HepG2 (cell line): Measurements from ENCODE around the gene PDPR. TPM values are rescaled to one million over a fixed set of nuclear protein-coding genes. Genes with fewer than 3 reads are reported as not detected.
"Not testable (repeated sequence)": the region's sequence is repeated elsewhere in the genome, so short reads cannot be mapped to it uniquely, and the experiment has no call there.

Source experiments
- ARNT2 ChIP-seq: sonication (generic); formaldehyde crosslinking; IDR thresholded peaks from 2 replicates; pipeline ENCODE4 v1.8.0; 2022; ENCODE audit warnings: mild to moderate bottlenecking, low read depth, missing genetic modification reagents, moderate library complexity
- ATF7-NPFF ChIP-seq: sonication (generic); formaldehyde crosslinking; IDR thresholded peaks from 2 replicates; pipeline ENCODE4 v1.8.1; 2023; ENCODE audit warnings: mild to moderate bottlenecking, low read depth, missing genetic modification reagents, moderate library complexity
- CTCF ChIP-seq: sonication (generic); formaldehyde crosslinking; IDR thresholded peaks from 2 replicates; pipeline ENCODE4 v1.5.0; 2020; ENCODE audit warnings: mild to moderate bottlenecking, missing genetic modification reagents, moderate library complexity
- FOXC1 ChIP-seq: sonication (generic); formaldehyde crosslinking; IDR thresholded peaks from 2 replicates; pipeline ENCODE4 v1.8.0; 2022; ENCODE audit warnings: mild to moderate bottlenecking, missing genetic modification reagents, borderline replicate concordance
- FOXK2 ChIP-seq: fragments of 450-650 bp; IDR thresholded peaks from 2 replicates; pipeline ENCODE4 v1.6.1; 2016
- GATA4 ChIP-seq: sonication (generic); IDR thresholded peaks from 2 replicates; pipeline ENCODE4 v1.6.1; 2016; ENCODE audit warnings: antibody characterized with exemption, low read depth, borderline replicate concordance
- GFI1 ChIP-seq: sonication (generic); formaldehyde crosslinking; IDR thresholded peaks from 2 replicates; pipeline ENCODE4 v1.5.0; 2020; ENCODE audit warnings: missing genetic modification reagents, mild to moderate bottlenecking, borderline replicate concordance
- HNRNPK ChIP-seq: fragments of 200-400 bp; formaldehyde crosslinking; IDR thresholded peaks from 2 replicates; pipeline ENCODE4 v1.6.1; 2018; ENCODE audit warnings: low read length, low read depth, moderate library complexity, mild to moderate bottlenecking; ENCODE audit not compliant: poor library complexity, severe bottlenecking
- ISL2 ChIP-seq: sonication (generic); formaldehyde crosslinking; IDR thresholded peaks from 2 replicates; pipeline ENCODE4 v1.5.0; 2020; ENCODE audit warnings: missing genetic modification reagents
- KAT7 ChIP-seq: IDR thresholded peaks from 2 replicates; pipeline ENCODE4 v1.6.1; 2018; ENCODE audit warnings: borderline replicate concordance, missing compliant biosample characterization
- NR0B2 ChIP-seq: sonication (generic); formaldehyde crosslinking; IDR thresholded peaks from 2 replicates; pipeline ENCODE4 v1.4.0; 2020; ENCODE audit warnings: mild to moderate bottlenecking, missing genetic modification reagents
- PAXIP1 ChIP-seq: sonication (generic); formaldehyde crosslinking; conservative IDR thresholded peaks from 2 replicates; pipeline ENCODE4 v1.4.0; 2020; ENCODE audit warnings: mild to moderate bottlenecking, missing genetic modification reagents, moderate library complexity
- PHF8 ChIP-seq: sonication (generic); formaldehyde crosslinking; IDR thresholded peaks from 2 replicates; pipeline ENCODE4 v1.5.0; 2020; ENCODE audit warnings: missing genetic modification reagents
- SP1 ChIP-seq, 2 experiments: fragments of 450-650 bp in 1 of 2; sonication (generic) in 1 of 2; formaldehyde crosslinking in 1 of 2; IDR thresholded peaks; 2 replicates each; pipeline versions ENCODE4 v1.4.0 to v1.6.1; 2016 to 2020; ENCODE audit warnings: missing genetic modification reagents in 1 of 2
- TBX2 ChIP-seq: sonication (generic); formaldehyde crosslinking; IDR thresholded peaks from 2 replicates; pipeline ENCODE4 v1.5.0; 2020; ENCODE audit warnings: missing genetic modification reagents, mild to moderate bottlenecking, borderline replicate concordance
- TGIF2 ChIP-seq: IDR thresholded peaks from 2 replicates; pipeline ENCODE4 v1.6.1; 2016; ENCODE audit warnings: control low read depth, missing compliant biosample characterization
- ZFP90 ChIP-seq: sonication (generic); formaldehyde crosslinking; IDR thresholded peaks from 2 replicates; pipeline ENCODE4 v1.8.0; 2022; ENCODE audit warnings: missing genetic modification reagents, mild to moderate bottlenecking, inconsistent platforms, borderline replicate concordance
- ZFP91 ChIP-seq: sonication (generic); formaldehyde crosslinking; IDR thresholded peaks from 2 replicates; pipeline ENCODE4 v1.9.0; 2022; ENCODE audit warnings: missing genetic modification reagents, mild to moderate bottlenecking, borderline replicate concordance
- ZNF709 ChIP-seq: sonication (generic); formaldehyde crosslinking; IDR thresholded peaks from 2 replicates; pipeline ENCODE4 v1.5.0; 2020; ENCODE audit warnings: mild to moderate bottlenecking, missing genetic modification reagents
- ZNF776 ChIP-seq: sonication (generic); formaldehyde crosslinking; IDR thresholded peaks from 2 replicates; pipeline ENCODE4 v1.4.0; 2020; ENCODE audit warnings: mild to moderate bottlenecking, missing genetic modification reagents
- polyA plus RNA-seq, 8 experiments: library from polyadenylated mRNA; depleted of rRNA in 3 of 8; stranded (reverse) in 7 of 8; unstranded in 1 of 8; fragments of >200 nt; fragmentation: Illumina TruSeq in 4 of 8; extraction: Trizol in 4 of 8; gene quantifications; 2 replicates each; pipeline versions ENCODE4 v1.2.1 to v1.2.3, GENCODE V29; 2011 to 2016; ENCODE audit warnings: low read depth in 4 of 8, missing spikeins in 1 of 8, mixed read lengths in 1 of 8; ENCODE audit not compliant: insufficient read depth in 1 of 8
- total RNA-seq, 5 experiments: library from RNA; depleted of rRNA; stranded (reverse); fragments of >200 nt; fragmentation: Illumina TruSeq; extraction: Trizol; gene quantifications; 2 replicates each; pipeline ENCODE4 v1.2.3, GENCODE V29; 2016; ENCODE audit warnings: low read depth in 1 of 5

PDPR gene
- total and polyA plus RNA-seq, 2 of the 13 experiments (the other 11 are each of a cell fraction or from before 2014, with no cell fraction given): 19.5 to 29.9 TPM

- TF ChIP-seq HNRNPK (peak; percentile 47), CTCF (CRISPR knock-in tag) (peak; percentile 17; the same call in 1 of the 2 replicates), KAT7 (peak; percentile 41; the same call in 1 of the 2 replicates), ZNF709 (CRISPR knock-in tag) (0 out of 2 replicates have a peak, but pooled peaks have one; percentile 54), ATF7-NPFF (CRISPR knock-in tag) (peak; percentile 58; the same call in 1 of the 2 replicates), ZNF776 (CRISPR knock-in tag) (peak; percentile 48; the same call in 1 of the 2 replicates), GFI1 (CRISPR knock-in tag) (0 out of 2 replicates have a peak, but pooled peaks have one; percentile 15), TGIF2 (CRISPR knock-in tag) (0 out of 2 replicates have a peak, but pooled peaks have one; percentile 21), ARNT2 (CRISPR knock-in tag) (peak; percentile 65; the same call in 1 of the 2 replicates), FOXK2 (peak; percentile 87), NR0B2 (0 out of 2 replicates have a peak, but pooled peaks have one; percentile 19), ISL2 (CRISPR knock-in tag) (0 out of 2 replicates have a peak, but pooled peaks have one; percentile 30), ZFP91 (peak; percentile 66; the same call in 1 of the 2 replicates), GATA4 (0 out of 2 replicates have a peak, but pooled peaks have one; percentile 23), ZFP90 (CRISPR knock-in tag) (0 out of 2 replicates have a peak, but pooled peaks have one; percentile 46), PAXIP1 (peak; percentile 30; the same call in 1 of the 2 replicates), FOXC1 (CRISPR knock-in tag) (0 out of 2 replicates have a peak, but pooled peaks have one; percentile 47), PHF8 (CRISPR knock-in tag) (peak; percentile 80), SP1 (CRISPR knock-in tag; IDR thresholded peaks at IDR 0.05) (peak; percentile 74), TBX2 (peak; percentile 64; the same call in 1 of the 2 replicates)
- not testable (repeated sequence) for TF ChIP-seq SP1 (IDR thresholded peaks at IDR 0.05)
Measured at GRCh38 chr16:70065746-70066658, 48.1 kb upstream of the PDPR start (continued).
